Erythroblast (primary cell): ENCODE results near the gene SUPT4H1.

Experiments used
- GATA1 ChIP-seq: IDR thresholded peaks from 2 replicates; pipeline ENCODE4 v1.6.1; 2011; ENCODE audit warnings: low read depth, mild to moderate bottlenecking, control low read depth, low read length, moderate library complexity
- POLR2A ChIP-seq: IDR thresholded peaks from 2 replicates; pipeline ENCODE4 v1.6.1; 2011; ENCODE audit warnings: mild to moderate bottlenecking, low read length

GRCh38 chr17:58373923-58374322, 21.9 kb upstream of the SUPT4H1 start:
- TF ChIP-seq POLR2A (no peak), GATA1 (no peak)
